Measurements from ENCODE around the gene ZNF613.
"Not testable (repeated sequence)": the region's sequence is repeated elsewhere in the genome, so short reads cannot be mapped to it uniquely, and the experiment has no call there.

ZNF613 gene

DNA sequence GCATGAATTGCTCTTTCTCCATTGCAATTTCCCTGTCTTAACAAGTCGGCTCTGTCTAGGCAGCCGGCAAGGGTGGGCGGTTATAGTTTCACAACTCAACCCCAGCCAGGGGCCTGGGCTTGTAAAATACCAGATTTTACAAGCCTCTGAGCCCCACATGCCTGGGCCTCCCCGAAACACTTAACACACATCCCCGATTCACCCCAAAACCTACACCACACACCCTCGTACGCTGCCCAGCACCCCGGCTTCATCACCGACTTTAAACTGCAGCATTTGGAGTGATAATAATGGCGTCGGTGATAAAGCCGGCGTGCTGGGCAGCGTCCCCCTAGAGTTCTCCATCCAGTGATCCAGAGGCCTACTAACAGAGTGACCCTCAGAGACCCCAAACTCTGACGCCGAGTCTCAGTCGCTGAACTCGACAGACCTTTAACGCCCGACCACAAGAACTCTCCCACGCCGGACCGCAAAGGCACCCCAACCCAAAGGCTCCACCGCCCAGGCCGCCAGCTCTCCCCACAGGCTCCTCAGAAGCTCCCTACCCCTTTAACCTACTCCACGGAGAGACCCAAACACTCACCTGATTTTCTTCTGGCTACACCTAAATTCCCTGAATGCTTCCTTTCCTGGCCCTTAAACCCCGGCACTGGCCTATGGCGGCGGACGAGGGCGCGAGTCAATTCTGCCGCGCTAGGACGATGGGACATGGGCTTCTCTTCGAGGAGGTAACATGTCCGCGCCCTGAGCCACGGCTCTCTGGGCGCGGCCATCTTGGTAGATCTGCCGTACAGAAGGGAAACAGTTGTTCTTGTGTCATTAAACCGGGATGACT, 22.7 kb upstream of the ZNF613 start, which contains the start of gene ZNF649:
ZNF649 (minus strand) TSS at position 687 of the 835 bp plus-strand sequence. CDS start 4,910 bp downstream, outside the sequence.
- TF ChIP-seq PAX5 (IDR thresholded peaks at IDR 0.05; ENCODE audit: insufficient read depth, low read length, severe bottlenecking) (no peak), POLR2AphosphoS5 (IDR thresholded peaks at IDR 0.05; ENCODE audit: low read depth, low read length) (peak; percentile 47; the same call in 1 of the 2 replicates), POLR2A (IDR thresholded peaks at IDR 0.05; ENCODE audit: low read depth, low read length) (peak; percentile 57; the same call in 1 of the 2 replicates), POU2F2 (IDR thresholded peaks at IDR 0.05; ENCODE audit: low read depth, low read length) (no peak), SPI1 (IDR thresholded peaks at IDR 0.05; ENCODE audit: low read depth, low read length) (no peak), TAF1 (IDR thresholded peaks at IDR 0.05; ENCODE audit: low read depth, low read length) (peak; percentile 33; the same call in 1 of the 2 replicates)
- DNase-seq (ENCODE audit: insufficient read length, low spot score) (peak; percentile 63), FAIRE-seq (peak; percentile 87)

DNA sequence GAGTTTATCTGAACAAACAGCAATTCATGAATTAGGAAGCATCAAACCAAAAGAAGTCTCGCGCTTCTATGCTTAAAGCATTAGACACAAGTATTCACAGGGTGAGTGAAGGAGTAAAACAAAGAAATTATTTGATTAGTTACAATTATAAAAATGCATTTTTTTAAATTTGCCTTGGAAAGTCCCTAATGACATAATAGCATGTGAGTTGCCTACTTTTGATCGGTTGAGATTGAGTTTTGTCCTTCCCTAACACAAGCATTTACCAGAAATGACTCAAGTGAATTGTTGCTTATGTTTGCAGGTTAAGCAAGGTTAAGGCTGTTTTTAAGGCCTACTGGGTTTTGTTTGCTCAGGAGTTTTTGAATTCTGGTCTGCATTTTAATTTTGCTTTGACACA, 22.1 kb upstream of the ZNF613 start:
- FAIRE-seq = no peak
- DNase-seq (ENCODE audit: insufficient read length, low spot score) = no peak
- TF ChIP-seq POLR2AphosphoS5 (IDR thresholded peaks at IDR 0.05; ENCODE audit: low read depth, low read length) (no peak), POLR2A (IDR thresholded peaks at IDR 0.05; ENCODE audit: low read depth, low read length) (no peak), TAF1 (IDR thresholded peaks at IDR 0.05; ENCODE audit: low read depth, low read length) (no peak), POU2F2 (IDR thresholded peaks at IDR 0.05; ENCODE audit: low read depth, low read length) (no peak), SPI1 (IDR thresholded peaks at IDR 0.05; ENCODE audit: low read depth, low read length) (no peak), PAX5 (IDR thresholded peaks at IDR 0.05; ENCODE audit: insufficient read depth, low read length, severe bottlenecking) (no peak)

DNA sequence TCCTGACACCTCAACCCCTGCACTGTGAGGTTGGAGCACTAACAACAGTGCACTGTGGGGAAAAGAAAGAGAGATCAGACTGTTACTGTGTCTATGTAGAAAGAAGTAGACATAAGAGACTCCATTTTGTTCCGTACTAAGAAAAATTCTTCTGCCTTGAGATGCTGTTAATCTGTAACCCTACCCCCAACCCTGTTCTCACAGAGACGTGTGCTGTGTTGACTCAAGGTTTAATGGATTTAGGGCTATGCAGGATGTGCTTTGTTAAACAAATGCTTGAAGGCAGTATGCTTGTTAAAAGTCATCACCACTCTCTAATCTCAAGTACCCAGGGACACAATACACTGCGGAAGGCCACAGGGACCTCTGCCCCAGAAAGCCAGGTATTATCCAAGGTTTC, 21.6 kb upstream of the ZNF613 start:
- not testable (repeated sequence) for FAIRE-seq; DNase-seq (ENCODE audit: insufficient read length, low spot score)

DNA sequence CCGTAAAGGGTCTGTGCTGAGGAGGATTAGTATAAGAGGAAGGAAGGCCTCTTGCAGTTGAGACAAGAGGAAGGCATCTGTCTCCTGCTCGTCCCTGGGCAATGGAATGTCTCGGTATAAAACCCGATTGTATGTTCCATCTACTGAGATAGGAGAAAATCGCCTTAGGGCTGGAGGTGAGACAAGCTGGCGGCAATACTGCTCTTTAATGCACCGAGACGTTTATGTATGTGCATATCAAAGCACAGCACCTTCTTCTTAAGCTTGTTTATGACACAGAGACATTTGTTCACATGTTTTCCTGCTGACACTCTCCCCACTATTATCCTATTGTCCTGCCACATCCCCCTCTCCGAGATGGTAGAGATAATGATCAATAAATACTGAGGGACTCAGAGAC, 21.2 kb upstream of the ZNF613 start:
- not testable (repeated sequence) for DNase-seq (ENCODE audit: insufficient read length, low spot score); FAIRE-seq

DNA sequence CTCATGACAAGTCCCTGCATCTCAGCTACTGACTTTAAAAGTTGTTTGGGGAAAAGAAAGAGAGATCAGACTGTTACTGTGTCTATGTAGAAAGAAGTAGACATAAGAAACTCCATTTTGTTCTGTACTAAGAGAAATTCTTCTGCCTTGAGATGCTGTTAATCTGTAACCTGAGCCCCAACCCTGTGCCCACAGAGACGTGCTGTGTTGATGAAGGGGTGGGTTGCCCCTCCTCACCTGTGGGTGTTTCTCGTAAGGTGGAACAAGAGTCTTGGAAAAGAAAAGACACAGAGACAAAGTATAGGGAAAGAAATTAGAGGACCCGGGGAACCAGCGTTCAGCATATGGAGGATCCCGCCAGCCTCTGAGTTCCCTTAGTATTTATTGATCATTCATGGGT, 19.3 kb upstream of the ZNF613 start:
- DNase-seq (ENCODE audit: insufficient read length, low spot score); FAIRE-seq: not testable (repeated sequence)

DNA sequence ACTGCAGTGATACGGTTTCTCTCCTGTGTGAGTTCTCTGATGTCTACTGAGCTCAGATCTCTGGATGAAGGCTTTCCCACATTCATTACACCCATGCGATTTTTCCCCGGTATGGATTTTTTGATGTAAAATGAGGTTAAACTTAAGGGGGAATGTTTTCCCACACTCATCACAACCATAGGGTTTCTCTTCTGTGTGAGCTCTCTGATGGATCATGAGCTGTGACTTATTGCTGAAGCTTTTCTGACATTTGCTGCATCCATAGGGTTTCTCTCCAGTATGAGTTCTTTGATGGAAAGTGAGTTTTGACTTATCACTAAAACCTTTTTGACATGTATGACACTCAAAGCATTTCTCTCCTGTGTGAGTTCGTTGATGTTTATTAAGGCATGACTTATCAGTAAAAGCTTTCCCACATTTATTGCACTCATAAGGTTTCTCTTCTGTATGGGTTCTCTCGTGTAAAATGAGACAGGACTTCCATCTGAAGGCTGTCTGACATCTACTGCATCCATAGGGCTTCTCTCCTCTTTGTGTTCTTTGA, 11.9 kb upstream of the ZNF613 start:
- FAIRE-seq = no peak
- no peak for DNase-seq (ENCODE audit: insufficient read length, low spot score)
- TF ChIP-seq POLR2AphosphoS5 (IDR thresholded peaks at IDR 0.05; ENCODE audit: low read depth, low read length) (no peak), POU2F2 (IDR thresholded peaks at IDR 0.05; ENCODE audit: low read depth, low read length) (no peak), SPI1 (IDR thresholded peaks at IDR 0.05; ENCODE audit: low read depth, low read length) (no peak), TAF1 (IDR thresholded peaks at IDR 0.05; ENCODE audit: low read depth, low read length) (no peak), POLR2A (IDR thresholded peaks at IDR 0.05; ENCODE audit: low read depth, low read length) (no peak), PAX5 (IDR thresholded peaks at IDR 0.05; ENCODE audit: insufficient read depth, low read length, severe bottlenecking) (no peak)

DNA sequence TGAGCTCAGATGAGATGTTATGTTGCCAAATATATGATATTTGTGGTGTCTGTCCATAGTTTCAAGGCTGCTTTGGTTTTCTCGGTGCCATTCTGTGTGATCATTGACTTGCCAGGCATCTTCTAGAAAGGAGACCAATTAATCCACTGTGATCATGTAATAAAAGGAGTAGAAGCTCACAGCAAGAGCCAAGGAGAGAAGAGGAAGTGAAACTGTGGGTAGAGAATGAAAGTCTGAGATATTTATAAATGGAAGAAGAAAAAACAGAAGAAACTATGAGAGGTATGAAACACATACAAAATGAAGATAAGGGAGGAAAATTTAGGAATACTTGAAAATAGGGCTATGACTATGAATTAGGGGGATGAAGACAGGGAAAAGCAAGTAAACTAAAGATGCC, 11.1 kb upstream of the ZNF613 start:
- TF ChIP-seq POLR2AphosphoS5 (IDR thresholded peaks at IDR 0.05; ENCODE audit: low read depth, low read length) (no peak), PAX5 (IDR thresholded peaks at IDR 0.05; ENCODE audit: insufficient read depth, low read length, severe bottlenecking) (no peak), POLR2A (IDR thresholded peaks at IDR 0.05; ENCODE audit: low read depth, low read length) (no peak), SPI1 (IDR thresholded peaks at IDR 0.05; ENCODE audit: low read depth, low read length) (peak; percentile 75), TAF1 (IDR thresholded peaks at IDR 0.05; ENCODE audit: low read depth, low read length) (no peak)
- DNase-seq (ENCODE audit: insufficient read length, low spot score) = no peak
- no peak for FAIRE-seq

DNA sequence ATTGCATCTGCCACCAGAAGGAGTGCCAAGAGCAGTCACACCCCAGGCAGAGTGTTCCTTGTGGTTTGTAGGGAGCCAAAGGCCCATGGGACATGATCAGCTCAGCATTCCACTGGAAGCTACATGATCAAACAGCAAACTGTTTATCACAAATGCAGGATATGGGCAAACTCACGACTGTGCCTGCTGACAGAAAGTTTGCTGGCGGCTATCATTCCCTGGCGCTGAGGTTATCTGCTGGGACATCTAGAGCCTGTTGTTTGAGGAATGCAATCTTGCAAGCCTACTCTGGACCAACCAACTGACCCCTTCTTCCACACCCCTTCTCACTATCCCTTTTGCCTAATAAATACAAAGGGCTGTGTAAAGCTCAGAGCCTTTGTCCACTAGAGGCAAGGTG, 7.7 kb upstream of the ZNF613 start:
- TF ChIP-seq TAF1 (IDR thresholded peaks at IDR 0.05; ENCODE audit: low read depth, low read length) (no peak), SPI1 (IDR thresholded peaks at IDR 0.05; ENCODE audit: low read depth, low read length) (no peak), POLR2A (IDR thresholded peaks at IDR 0.05; ENCODE audit: low read depth, low read length) (no peak), POU2F2 (IDR thresholded peaks at IDR 0.05; ENCODE audit: low read depth, low read length) (no peak), PAX5 (IDR thresholded peaks at IDR 0.05; ENCODE audit: insufficient read depth, low read length, severe bottlenecking) (no peak), POLR2AphosphoS5 (IDR thresholded peaks at IDR 0.05; ENCODE audit: low read depth, low read length) (no peak)
- no peak for DNase-seq (ENCODE audit: insufficient read length, low spot score)
- FAIRE-seq = no peak

DNA sequence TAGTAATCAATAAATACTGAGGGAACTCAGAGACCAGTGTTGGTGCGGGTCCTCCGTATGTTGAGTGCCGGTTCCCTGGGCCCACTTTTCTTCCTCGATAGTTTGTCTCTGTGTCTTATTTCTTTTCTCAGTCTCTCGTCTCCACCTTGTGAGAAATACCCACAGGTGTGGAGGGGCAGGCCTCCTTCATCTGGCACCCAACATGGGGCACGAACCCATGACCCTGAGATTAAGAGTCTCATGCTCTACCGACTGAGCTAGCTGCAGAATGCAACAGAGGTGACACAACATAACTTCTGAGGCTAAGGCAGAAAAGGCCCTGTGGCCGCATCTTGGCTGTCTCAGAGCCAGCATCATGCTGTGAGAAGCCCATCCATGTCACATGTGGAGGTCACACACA, 5.3 kb upstream of the ZNF613 start:
- no peak for FAIRE-seq

DNA sequence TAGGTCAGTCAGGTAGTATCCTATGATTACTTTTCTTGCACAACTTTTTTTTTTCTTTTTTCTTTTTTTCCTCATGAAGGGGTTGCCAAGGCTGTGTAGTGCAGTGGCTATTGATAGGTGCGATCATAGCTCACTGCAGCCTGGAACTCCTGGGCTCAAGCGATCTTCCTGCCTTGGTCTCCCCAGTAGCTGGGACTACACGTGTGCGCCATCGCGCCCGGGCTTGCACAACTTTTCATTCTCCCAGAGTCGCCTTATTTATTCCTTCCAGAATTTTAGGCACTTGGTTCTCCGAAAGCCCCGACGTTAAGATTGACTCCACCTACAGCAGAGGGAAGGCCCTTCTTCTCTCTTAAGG, 867 bp upstream of the ZNF613 start:
- no peak for FAIRE-seq
- DNase-seq (ENCODE audit: insufficient read length, low spot score) = no peak
- TF ChIP-seq POLR2AphosphoS5 (IDR thresholded peaks at IDR 0.05; ENCODE audit: low read depth, low read length) (no peak), POLR2A (IDR thresholded peaks at IDR 0.05; ENCODE audit: low read depth, low read length) (no peak), TAF1 (IDR thresholded peaks at IDR 0.05; ENCODE audit: low read depth, low read length) (no peak), POU2F2 (IDR thresholded peaks at IDR 0.05; ENCODE audit: low read depth, low read length) (no peak), PAX5 (IDR thresholded peaks at IDR 0.05; ENCODE audit: insufficient read depth, low read length, severe bottlenecking) (no peak), SPI1 (IDR thresholded peaks at IDR 0.05; ENCODE audit: low read depth, low read length) (no peak)

More for the DNA sequence above, 5.3 kb upstream of the ZNF613 start:
- DNase-seq (ENCODE audit: insufficient read length, low spot score) = no peak
- TF ChIP-seq PAX5 (IDR thresholded peaks at IDR 0.05; ENCODE audit: insufficient read depth, low read length, severe bottlenecking) (no peak), POLR2A (IDR thresholded peaks at IDR 0.05; ENCODE audit: low read depth, low read length) (no peak), SPI1 (IDR thresholded peaks at IDR 0.05; ENCODE audit: low read depth, low read length) (no peak), TAF1 (IDR thresholded peaks at IDR 0.05; ENCODE audit: low read depth, low read length) (no peak), POU2F2 (IDR thresholded peaks at IDR 0.05; ENCODE audit: low read depth, low read length) (no peak), POLR2AphosphoS5 (IDR thresholded peaks at IDR 0.05; ENCODE audit: low read depth, low read length) (no peak)
